Left ventricle myocardium inferior (tissue), 1 donor: Measurements from ENCODE around the gene GPR157. TPM values are rescaled to one million over a fixed set of nuclear protein-coding genes. Genes with fewer than 3 reads are reported as not detected.

Experiments
- DNase-seq: peaks from one replicate; pipeline ENCODE4 v3.0.0-alpha.2; 2020
- H3K27ac ChIP-seq: fragments of 200-600 bp; replicated peaks from 2 replicates; pipeline ENCODE4 v1.8.0; 2021
- H3K27me3 ChIP-seq: fragments of 200-600 bp; 2 replicates; pipeline ENCODE4 v1.8.0; 2021; ENCODE audit warnings: low read depth
- H3K36me3 ChIP-seq: fragments of 200-600 bp; 2 replicates; pipeline ENCODE4 v1.8.0; 2021
- H3K4me1 ChIP-seq: fragments of 200-600 bp; 2 replicates; pipeline ENCODE4 v1.8.0; 2021
- H3K4me3 ChIP-seq: fragments of 200-600 bp; 2 replicates; pipeline ENCODE4 v1.8.0; 2021; ENCODE audit warnings: mild to moderate bottlenecking, moderate library complexity
- H3K9me3 ChIP-seq: fragments of 200-600 bp; replicated peaks from 2 replicates; pipeline ENCODE4 v1.8.0; 2021
- intact Hi-C: fragments of 100-400 bp; cut with micrococcal nuclease; formaldehyde crosslinking; loops from one replicate; pipeline ENCODE4 v1.11.0; 2022
- total RNA-seq: library from RNA; stranded (reverse); fragmentation: NEBNext Ultra II Directional; extraction: Animal tissue kit (Norgen Biotek cat#: 25700); gene quantifications from one replicate; pipeline ENCODE4 v1.2.1, GENCODE V29; 2021
- TF ChIP-seq, protein P1 (sequence below): fragments of 200-600 bp; IDR thresholded peaks from 2 replicates; pipeline ENCODE4 v1.8.0; 2021; ENCODE audit warnings: antibody characterized with exemption, mild to moderate bottlenecking, borderline replicate concordance
- donor health status: DM: no; HTN: yes; CAD: no; lungs with severe emphysema.

The GPR157 gene
- total RNA-seq, 1 donor from 2014 or later = 48.4 TPM

DNA sequence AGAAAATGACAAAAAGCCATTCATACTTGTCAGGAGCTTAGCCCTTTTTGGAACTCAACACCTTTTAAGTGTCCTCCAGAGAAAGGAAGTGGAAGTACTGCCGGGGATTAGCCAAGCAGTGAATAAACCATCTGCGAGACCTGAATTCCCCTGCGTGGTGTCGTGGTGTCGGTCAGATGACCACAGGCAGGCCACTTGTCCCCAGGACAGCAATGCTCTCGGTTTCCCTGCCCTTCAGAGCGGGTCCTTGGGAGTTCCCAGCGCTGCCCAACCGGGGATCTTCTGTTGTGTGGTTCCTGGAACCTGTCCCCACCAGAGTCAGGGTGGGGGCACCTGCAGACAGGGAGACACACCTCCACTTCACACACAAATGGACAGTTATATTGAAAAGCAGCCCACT is 9.2 kb downstream of the GPR157 start:
- no peaks in the 10 kb centered on the region for H3K27me3 ChIP-seq
- TF ChIP-seq, protein P1, sequence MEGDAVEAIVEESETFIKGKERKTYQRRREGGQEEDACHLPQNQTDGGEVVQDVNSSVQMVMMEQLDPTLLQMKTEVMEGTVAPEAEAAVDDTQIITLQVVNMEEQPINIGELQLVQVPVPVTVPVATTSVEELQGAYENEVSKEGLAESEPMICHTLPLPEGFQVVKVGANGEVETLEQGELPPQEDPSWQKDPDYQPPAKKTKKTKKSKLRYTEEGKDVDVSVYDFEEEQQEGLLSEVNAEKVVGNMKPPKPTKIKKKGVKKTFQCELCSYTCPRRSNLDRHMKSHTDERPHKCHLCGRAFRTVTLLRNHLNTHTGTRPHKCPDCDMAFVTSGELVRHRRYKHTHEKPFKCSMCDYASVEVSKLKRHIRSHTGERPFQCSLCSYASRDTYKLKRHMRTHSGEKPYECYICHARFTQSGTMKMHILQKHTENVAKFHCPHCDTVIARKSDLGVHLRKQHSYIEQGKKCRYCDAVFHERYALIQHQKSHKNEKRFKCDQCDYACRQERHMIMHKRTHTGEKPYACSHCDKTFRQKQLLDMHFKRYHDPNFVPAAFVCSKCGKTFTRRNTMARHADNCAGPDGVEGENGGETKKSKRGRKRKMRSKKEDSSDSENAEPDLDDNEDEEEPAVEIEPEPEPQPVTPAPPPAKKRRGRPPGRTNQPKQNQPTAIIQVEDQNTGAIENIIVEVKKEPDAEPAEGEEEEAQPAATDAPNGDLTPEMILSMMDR = no peak
- H3K4me3 ChIP-seq = no peak overlapping the region
- H3K4me1 ChIP-seq = peaks cover 54% of the 10 kb centered on the region
- peak overlapping the region; percentile 72 for H3K27ac ChIP-seq
- intact Hi-C loops = loop anchor here (10.0 kb wide), 1 partner anchor 75 kb away; no protein-coding TSS in a partner anchor
- H3K9me3 ChIP-seq = no peaks in the 10 kb centered on the region
- H3K36me3 ChIP-seq = no peaks in the 10 kb centered on the region
- no peak for DNase-seq

DNA sequence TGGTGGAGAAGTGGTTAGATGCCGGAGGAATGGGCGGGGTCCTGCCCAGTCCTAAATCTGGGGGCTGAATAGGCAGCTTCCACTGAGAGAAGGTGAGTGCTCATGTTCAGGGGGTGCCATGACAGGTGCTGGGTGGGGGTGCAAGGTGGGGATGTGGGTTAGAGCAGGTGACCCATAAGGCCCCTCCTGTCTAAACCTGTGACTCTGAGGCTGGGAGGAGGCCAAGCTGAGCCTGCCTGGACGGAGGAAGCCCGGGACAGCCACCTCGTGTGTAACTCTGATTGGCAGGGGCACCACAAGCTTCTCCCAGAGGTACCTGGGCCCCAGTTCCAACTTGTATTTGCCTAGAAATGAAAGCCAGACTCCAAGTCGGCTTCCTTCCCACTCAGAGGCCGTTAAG is 10.7 kb downstream of the GPR157 start:
- TF ChIP-seq, protein P1 = no peak
- Histone ChIP-seq H3K36me3 (no peaks in the 10 kb centered on the region), H3K9me3 (no peaks in the 10 kb centered on the region), H3K27ac (peak overlapping the region; percentile 38), H3K4me1 (peaks cover 49% of the 10 kb centered on the region), H3K4me3 (no peak overlapping the region), H3K27me3 (no peaks in the 10 kb centered on the region)
- intact Hi-C loops = loop anchor here (10.0 kb wide), 1 partner anchor 77 kb away; no protein-coding TSS in a partner anchor
- DNase-seq = peak; percentile 37

DNA sequence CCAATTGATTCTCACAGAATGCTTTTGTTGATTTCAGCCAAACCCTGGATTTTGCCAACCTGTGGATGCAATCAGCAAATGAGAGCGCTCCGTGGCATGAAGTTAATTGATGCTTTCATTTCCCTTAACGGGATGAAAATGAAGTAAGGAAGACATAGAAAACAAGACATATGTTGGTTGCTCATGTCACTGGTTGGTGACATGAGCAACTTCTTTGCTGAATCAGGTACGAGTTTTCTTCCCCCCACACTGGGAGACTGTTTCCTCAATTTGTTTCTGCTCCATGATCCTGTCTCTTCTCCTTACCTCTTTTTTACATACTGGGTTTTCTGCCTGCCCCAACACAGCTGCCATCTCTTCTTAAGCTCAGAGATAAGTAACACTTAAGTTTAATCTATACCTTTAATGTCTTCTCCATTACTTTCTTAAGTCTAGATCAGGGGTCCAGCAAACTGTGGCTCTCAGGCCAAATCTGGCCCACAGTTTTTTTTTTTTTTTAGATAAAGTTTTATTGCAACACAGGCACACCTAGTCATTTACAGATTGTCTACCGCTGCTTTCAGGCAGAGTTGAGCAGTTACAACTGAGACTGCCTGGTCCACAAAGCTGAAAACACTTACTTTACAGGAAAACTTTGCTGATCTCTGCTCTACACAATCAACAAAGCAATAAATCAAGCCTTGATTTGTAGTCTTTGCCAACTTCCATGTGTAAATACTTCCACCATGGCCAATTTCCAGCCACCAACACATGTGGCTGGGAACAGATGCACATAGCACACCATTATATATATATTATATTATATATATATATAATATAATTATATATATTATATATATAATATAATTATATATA is 13.3 kb downstream of the GPR157 start:
- intact Hi-C loops = loop anchor here (10.0 kb wide), 1 partner anchor 79 kb away; no protein-coding TSS in a partner anchor
- H3K36me3 ChIP-seq = peaks cover 4% of the 10 kb centered on the region
- no peak overlapping the region for H3K4me3 ChIP-seq
- no peaks in the 10 kb centered on the region for H3K9me3 ChIP-seq
- H3K27me3 ChIP-seq = no peaks in the 10 kb centered on the region
- no peak for DNase-seq
- H3K27ac ChIP-seq = no peak overlapping the region
- TF ChIP-seq, protein P1 = no peak
- H3K4me1 ChIP-seq = peaks cover 30% of the 10 kb centered on the region

DNA sequence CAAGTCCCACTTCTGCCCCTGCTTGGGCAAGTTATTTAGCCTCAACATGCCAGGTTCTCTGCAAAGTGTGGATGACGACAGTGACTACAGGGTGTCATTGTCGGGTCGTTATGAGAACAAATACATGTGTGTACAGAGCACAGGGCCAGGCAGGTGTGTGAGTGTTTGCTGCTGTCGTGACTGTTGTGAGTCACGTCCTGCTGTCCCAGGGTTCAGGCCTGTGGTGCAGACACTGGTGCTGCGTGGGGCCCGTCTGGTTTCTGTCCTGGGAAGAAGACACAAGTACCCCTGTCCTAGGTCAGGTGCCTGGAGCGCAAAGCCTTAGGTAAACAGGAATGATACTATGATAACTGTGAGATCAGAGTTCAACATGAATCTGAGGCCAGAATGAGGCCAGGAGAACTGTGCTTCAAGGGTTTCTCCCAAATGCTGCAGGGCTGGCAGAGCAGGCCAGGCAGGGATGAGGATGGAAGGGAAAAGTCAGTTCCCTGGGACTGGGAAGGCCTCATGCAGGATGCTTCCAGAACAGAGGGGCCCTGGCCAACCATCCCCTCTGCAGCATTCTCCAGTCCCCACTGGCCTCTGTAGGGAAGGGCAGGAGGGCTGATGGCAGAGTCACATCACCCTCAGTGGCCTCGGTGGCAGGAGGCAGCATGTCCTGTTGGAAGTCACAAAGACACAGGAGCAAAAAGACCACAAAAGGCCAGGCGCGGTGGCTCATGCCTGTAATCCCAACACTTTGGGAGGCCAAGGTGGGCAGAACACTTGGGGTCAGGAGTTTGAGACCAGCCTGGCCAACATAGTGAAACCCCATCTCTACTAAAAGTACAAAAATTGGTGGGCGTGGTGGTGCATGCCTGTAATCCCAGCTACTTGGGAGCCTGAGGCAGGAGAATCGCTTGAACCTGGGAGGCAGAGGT is 15.7 kb downstream of the GPR157 start:
- Histone ChIP-seq H3K9me3 (no peaks in the 10 kb centered on the region), H3K4me1 (peaks cover 18% of the 10 kb centered on the region), H3K36me3 (peaks cover 15% of the 10 kb centered on the region), H3K27ac (no peak overlapping the region), H3K27me3 (no peaks in the 10 kb centered on the region), H3K4me3 (no peak overlapping the region)
- intact Hi-C loops = loop anchor here (10.0 kb wide), 1 partner anchor 82 kb away; no protein-coding TSS in a partner anchor
- TF ChIP-seq, protein P1 = no peak
- DNase-seq = no peak

DNA sequence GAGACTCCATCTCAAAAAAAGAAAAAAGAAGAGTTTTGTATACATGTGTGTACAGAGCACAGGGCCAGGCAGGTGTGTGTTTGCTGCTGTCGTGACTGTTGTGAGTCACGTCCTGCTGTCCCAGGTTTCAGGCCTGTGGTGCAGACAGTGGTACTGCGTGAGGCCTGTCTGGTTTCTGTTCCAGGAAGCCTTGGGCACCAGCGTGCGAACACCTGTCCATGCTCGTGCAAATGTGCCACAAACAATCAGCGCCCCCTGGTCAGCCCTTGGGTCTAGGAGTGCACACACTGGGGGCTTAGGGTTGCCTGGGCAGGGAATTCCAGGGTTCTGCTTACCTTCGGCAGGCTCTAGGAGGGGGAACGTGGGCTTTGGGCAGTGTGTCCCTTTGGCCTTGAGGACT is 16.9 kb downstream of the GPR157 start:
- H3K36me3 ChIP-seq = peaks cover 22% of the 10 kb centered on the region
- H3K27me3 ChIP-seq = no peaks in the 10 kb centered on the region
- intact Hi-C loops = loop anchor here (10.0 kb wide), 1 partner anchor 83 kb away; no protein-coding TSS in a partner anchor
- no peak overlapping the region for H3K4me3 ChIP-seq
- DNase-seq = no peak
- no peaks in the 10 kb centered on the region for H3K9me3 ChIP-seq
- TF ChIP-seq, protein P1 = no peak
- peaks cover 26% of the 10 kb centered on the region for H3K4me1 ChIP-seq
- H3K27ac ChIP-seq = no peak overlapping the region
